ENCODE measurements around the gene FHIT.

Gene FHIT

GRCh38 chr3:60531759-60532158 lies 719.5 kb downstream of the FHIT start:
- DNase-seq = no peak

GRCh38 chr3:60528651-60529050 lies 722.6 kb downstream of the FHIT start:
- no peak for DNase-seq

- DNase-seq = no peak
Observed at GRCh38 chr3:60523536-60523935, 727.7 kb downstream of the FHIT start.

GRCh38 chr3:60517134-60517533 lies 734.1 kb downstream of the FHIT start:
- DNase-seq = no peak

GRCh38 chr3:60514866-60515265 lies 736.4 kb downstream of the FHIT start:
- DNase-seq = no peak

GRCh38 chr3:60514085-60514649 lies 737.1 kb downstream of the FHIT start:
- no peak for DNase-seq

- DNase-seq = no peak
Observed at GRCh38 chr3:60513241-60513640, 738.0 kb downstream of the FHIT start.

- DNase-seq = no peak
Observed at GRCh38 chr3:60512506-60512905, 738.7 kb downstream of the FHIT start.

- no peak for DNase-seq
Observed at GRCh38 chr3:60509471-60509870, 741.8 kb downstream of the FHIT start.

GRCh38 chr3:60504827-60505457 lies 746.3 kb downstream of the FHIT start:
- DNase-seq = no peak

GRCh38 chr3:60501314-60501713 lies 749.9 kb downstream of the FHIT start:
- no peak for DNase-seq

GRCh38 chr3:60497902-60498301 lies 753.4 kb downstream of the FHIT start:
- no peak for DNase-seq

GRCh38 chr3:60490992-60491391 lies 760.3 kb downstream of the FHIT start:
- DNase-seq = no peak

GRCh38 chr3:60475096-60475495 lies 776.2 kb downstream of the FHIT start:
- DNase-seq = no peak

- DNase-seq = no peak
Observed at GRCh38 chr3:60469481-60469880, 781.8 kb downstream of the FHIT start.

GRCh38 chr3:60463685-60464084 lies 787.6 kb downstream of the FHIT start:
- DNase-seq = no peak

GRCh38 chr3:60461267-60461666 lies 790.0 kb downstream of the FHIT start:
- DNase-seq = no peak

GRCh38 chr3:60456180-60456579 lies 795.1 kb downstream of the FHIT start:
- DNase-seq = peak in 1 of 2 donors; percentile 15

GRCh38 chr3:60453326-60453725 lies 797.9 kb downstream of the FHIT start:
- DNase-seq = no peak

- DNase-seq = no peak
Observed at GRCh38 chr3:60448696-60449095, 802.6 kb downstream of the FHIT start.

- DNase-seq = no peak
Observed at GRCh38 chr3:60445446-60445845, 805.8 kb downstream of the FHIT start.

GRCh38 chr3:60444898-60445437 lies 806.3 kb downstream of the FHIT start:
- DNase-seq = no peak

- no peak for DNase-seq
Observed at GRCh38 chr3:60440869-60441268, 810.4 kb downstream of the FHIT start.

- DNase-seq = no peak
Observed at GRCh38 chr3:60435941-60436650, 815.2 kb downstream of the FHIT start.
